Sigmoid colon (tissue), 7 donors: Measurements from ENCODE around the gene OGG1. TPM values are rescaled to one million over a fixed set of nuclear protein-coding genes. Genes with fewer than 3 reads are reported as not detected.

Experiments
- DNase-seq: peaks from one replicate; pipeline ENCODE4 v3.0.0-alpha.2; 2019
- H3K27ac ChIP-seq, 4 donors: fragments of 200-600 bp; sonication (generic); one replicate each; pipeline ENCODE4 v1.5.1; 2016 to 2019; ENCODE audit warnings: mild to moderate bottlenecking in 1 of 4
- H3K27me3 ChIP-seq, 3 donors: fragments of 200-600 bp; sonication (generic); one replicate each; pipeline ENCODE4 v1.5.1; 2019; ENCODE audit warnings: mild to moderate bottlenecking in 1 of 3
- H3K36me3 ChIP-seq, 4 donors: fragments of 200-600 bp; sonication (generic); one replicate each; pipeline ENCODE4 v1.5.1; 2016 to 2019
- H3K4me1 ChIP-seq, 4 donors: fragments of 200-600 bp; sonication (generic); one replicate each; pipeline ENCODE4 v1.5.1; 2017 to 2019
- H3K4me3 ChIP-seq, 4 donors: fragments of 200-600 bp; sonication (generic); one replicate each; pipeline ENCODE4 v1.5.1; 2017 to 2019; ENCODE audit warnings: mild to moderate bottlenecking in 2 of 4, moderate library complexity in 1 of 4
- H3K9me3 ChIP-seq, 4 donors: fragments of 200-600 bp in 3 of 4; sonication (generic) in 3 of 4; one replicate each; pipeline versions ENCODE4 v1.5.1 to v1.6.1; 2013 to 2019
- CTCF ChIP-seq, 4 experiments: fragments of 450-650 bp in 3 of 4; fragments of 200-600 bp in 1 of 4; IDR thresholded peaks; one replicate each; pipeline ENCODE4 v1.5.1; 2016 to 2019; ENCODE audit warnings: antibody characterized with exemption in 4 of 4, mild to moderate bottlenecking in 3 of 4, moderate library complexity in 2 of 4
- EP300 ChIP-seq, 4 donors: sonication (generic); formaldehyde crosslinking; IDR thresholded peaks; one replicate each; pipeline ENCODE4 v1.6.1; 2017; ENCODE audit warnings: antibody characterized with exemption in 4 of 4
- POLR2A ChIP-seq, 2 donors: fragments of 450-650 bp; IDR thresholded peaks; one replicate each; pipeline ENCODE4 v1.6.1; 2016; ENCODE audit warnings: antibody characterized with exemption in 2 of 2, mild to moderate bottlenecking in 2 of 2, moderate library complexity in 2 of 2
- POLR2AphosphoS5 ChIP-seq, 4 donors: sonication (generic); formaldehyde crosslinking; IDR thresholded peaks; one replicate each; pipeline ENCODE4 v1.6.1; 2017; ENCODE audit warnings: antibody characterized with exemption in 4 of 4
- WGBS, 2 donors: extraction: QIAGEN DNeasy Blood & Tissue Kit; methylation state at CpG; one replicate each; pipeline ENCODE4 v1.1.7; 2013; 5-methylcytosine and 5-hydroxymethylcytosine counted together
- intact Hi-C: fragments of 100-400 bp; cut with DNase I; formaldehyde crosslinking; loops from one replicate; pipeline ENCODE4 v1.15.1; 2023
- polyA plus RNA-seq, 3 donors: library from polyadenylated mRNA; stranded (reverse); fragments of 200-250 nt; gene quantifications; one replicate each; pipeline ENCODE4 v1.2.3, GENCODE V29; 2013
- total RNA-seq, 4 donors: library from RNA; depleted of rRNA; stranded (reverse); fragments of >200 nt; gene quantifications; one replicate each; pipeline ENCODE4 v1.1.0, GENCODE V29; 2016
- donor health status: healthy with polysubstance abuse.
- donor health status: Bipolar disorder and iron deficiency.
- donor health status: healthy.

OGG1 gene
- total and polyA plus RNA-seq, 7 donors: 15.6 to 34.6 (median 23.6) TPM

GRCh38 chr3:9803494-9803893 lies 53.7 kb downstream of the OGG1 start:
- intact Hi-C loops: no loop called here
- Histone ChIP-seq H3K36me3 (peaks cover 62 to 83% (median 78%) of the 10 kb centered on the region in 4 donors), H3K4me1 (no peaks in the 10 kb centered on the region), H3K27me3 (no peaks in the 10 kb centered on the region), H3K4me3 (no peak overlapping the region), H3K27ac (peak overlapping the region in 1 of 4 donors; percentile 28), H3K9me3 (no peaks in the 10 kb centered on the region)
- TF ChIP-seq POLR2AphosphoS5 (IDR thresholded peaks at IDR 0.05): no peak
- TF ChIP-seq POLR2A (IDR thresholded peaks at IDR 0.05): no peak
- TF ChIP-seq CTCF (IDR thresholded peaks at IDR 0.05): no peak
- no peak for TF ChIP-seq EP300 (IDR thresholded peaks at IDR 0.05)
- WGBS, 2 donors: 80 to 96% methylated on average over 1 of the region's 1 CpG
- no peak for DNase-seq

GRCh38 chr3:9804996-9805395 lies 55.2 kb downstream of the OGG1 start:
- Histone ChIP-seq H3K27ac (no peak overlapping the region), H3K27me3 (no peaks in the 10 kb centered on the region), H3K9me3 (no peaks in the 10 kb centered on the region), H3K4me3 (no peak overlapping the region), H3K4me1 (peaks cover 0 to 9% (median 3%) of the 10 kb centered on the region in 4 donors), H3K36me3 (peaks cover 55 to 68% (median 63%) of the 10 kb centered on the region in 4 donors)
- TF ChIP-seq CTCF (IDR thresholded peaks at IDR 0.05) (no peak), EP300 (IDR thresholded peaks at IDR 0.05) (no peak), POLR2AphosphoS5 (IDR thresholded peaks at IDR 0.05) (no peak), POLR2A (IDR thresholded peaks at IDR 0.05) (no peak)
- WGBS, 2 donors: 79 to 89% methylated on average over 5 of the region's 5 CpGs
- intact Hi-C loops: loop anchor here (5.0 kb wide), 1 partner anchor 88 kb away; no protein-coding TSS in a partner anchor
- DNase-seq: no peak

- DNase-seq: no peak
- 92 to 94% methylated on average over 12 of the region's 12 CpGs for WGBS, 2 donors
- TF ChIP-seq POLR2AphosphoS5 (IDR thresholded peaks at IDR 0.05) (no peak), CTCF (IDR thresholded peaks at IDR 0.05) (no peak), POLR2A (IDR thresholded peaks at IDR 0.05) (no peak), EP300 (IDR thresholded peaks at IDR 0.05) (no peak)
- H3K36me3 ChIP-seq: peaks cover 46 to 56% (median 53%) of the 10 kb centered on the region in 4 donors
- H3K27ac ChIP-seq: no peak overlapping the region
- H3K27me3 ChIP-seq: no peaks in the 10 kb centered on the region
- H3K4me1 ChIP-seq: peaks cover 0 to 16% (median 10%) of the 10 kb centered on the region in 4 donors
- no peak overlapping the region for H3K4me3 ChIP-seq
- intact Hi-C loops: loop anchor here (5.0 kb wide), 1 partner anchor 89 kb away; no protein-coding TSS in a partner anchor
- no peaks in the 10 kb centered on the region for H3K9me3 ChIP-seq
These were observed 56.4 kb downstream of the OGG1 start for GRCh38 chr3:9806137-9806536.

Other genes starting within 250 kb of the OGG1 start
- gene LHFPL4, start 196.1 kb upstream of the OGG1 start, total RNA-seq: 1 to 10 TPM in 2 of 4 donors, under 1 TPM in 1, not detected in 1; 0.36 to 5.1 (median 1.1) TPM
- under 1 TPM in 1 of 3 donors, not detected in 2; 0.26 TPM for gene LHFPL4, start 196.1 kb upstream of the OGG1 start, polyA plus RNA-seq
- gene MTMR14, start 100.4 kb upstream of the OGG1 start, total RNA-seq: 10 to 100 TPM; 13.0 to 23.9 (median 18.5) TPM
- 10 to 100 TPM; 29.8 to 34.8 (median 32.1) TPM for gene MTMR14, start 100.4 kb upstream of the OGG1 start, polyA plus RNA-seq
- under 1 TPM in 1 of 4 donors, not detected in 3; 0.14 TPM for gene CPNE9, start 46.1 kb upstream of the OGG1 start, total RNA-seq
- under 1 TPM in 1 of 3 donors, not detected in 2; 0.22 TPM for gene CPNE9, start 46.1 kb upstream of the OGG1 start, polyA plus RNA-seq
- 10 to 100 TPM; 12.6 to 18.6 (median 13.9) TPM for gene BRPF1, start 18.2 kb upstream of the OGG1 start, total RNA-seq
- 10 to 100 TPM in 1 of 3 donors, 1 to 10 TPM in 2; 3.5 to 12.0 (median 4.2) TPM for gene BRPF1, start 18.2 kb upstream of the OGG1 start, polyA plus RNA-seq
- 10 to 100 TPM; 45.7 to 57.8 (median 56.5) TPM for gene CAMK1, start 20.0 kb downstream of the OGG1 start, total RNA-seq
- gene CAMK1, start 20.0 kb downstream of the OGG1 start, polyA plus RNA-seq: 10 to 100 TPM; 14.0 to 21.6 (median 19.7) TPM
- 10 to 100 TPM; 53.2 to 72.9 (median 67.6) TPM for gene TADA3, start 42.5 kb downstream of the OGG1 start, total RNA-seq
- 10 to 100 TPM; 52.2 to 87.1 (median 78.4) TPM for gene TADA3, start 42.5 kb downstream of the OGG1 start, polyA plus RNA-seq
- 100 to 1,000 TPM in 3 of 4 donors, 10 to 100 TPM in 1; 75.6 to 150 (median 128) TPM for gene ARPC4, start 43.1 kb downstream of the OGG1 start, total RNA-seq
- 100 to 1,000 TPM; 190 to 240 (median 211) TPM for gene ARPC4, start 43.1 kb downstream of the OGG1 start, polyA plus RNA-seq
- gene TTLL3, start 60.3 kb downstream of the OGG1 start, total RNA-seq: 100 to 1,000 TPM in 1 of 4 donors, 10 to 100 TPM in 3; 32.9 to 117 (median 45.1) TPM
- 10 to 100 TPM in 1 of 3 donors, 1 to 10 TPM in 2; 4.4 to 46.4 (median 9.0) TPM for gene TTLL3, start 60.3 kb downstream of the OGG1 start, polyA plus RNA-seq
- gene RPUSD3, start 94.1 kb downstream of the OGG1 start, total RNA-seq: 10 to 100 TPM; 42.6 to 54.7 (median 47.6) TPM
- gene RPUSD3, start 94.1 kb downstream of the OGG1 start, polyA plus RNA-seq: 10 to 100 TPM; 22.0 to 37.1 (median 23.4) TPM
- 10 to 100 TPM in 2 of 4 donors, 1 to 10 TPM in 2; 1.6 to 36.7 (median 8.1) TPM for gene CIDEC, start 130.3 kb downstream of the OGG1 start, total RNA-seq
- 100 to 1,000 TPM in 1 of 3 donors, 10 to 100 TPM in 2; 30.6 to 120 (median 71.3) TPM for gene CIDEC, start 130.3 kb downstream of the OGG1 start, polyA plus RNA-seq
- gene JAGN1, start 140.7 kb downstream of the OGG1 start, total RNA-seq: 10 to 100 TPM; 33.7 to 55.1 (median 45.9) TPM
- 10 to 100 TPM; 24.7 to 44.4 (median 33.0) TPM for gene JAGN1, start 140.7 kb downstream of the OGG1 start, polyA plus RNA-seq
- 1 to 10 TPM in 2 of 4 donors, under 1 TPM in 2; 0.68 to 2.5 (median 1.3) TPM for gene IL17RE, start 152.9 kb downstream of the OGG1 start, total RNA-seq
- 10 to 100 TPM; 11.4 to 46.3 (median 12.7) TPM for gene IL17RE, start 152.9 kb downstream of the OGG1 start, polyA plus RNA-seq
- gene IL17RC, start 167.1 kb downstream of the OGG1 start, total RNA-seq: 10 to 100 TPM; 57.8 to 88.9 (median 66.3) TPM
- 10 to 100 TPM in 2 of 3 donors, 1 to 10 TPM in 1; 9.9 to 36.5 (median 13.8) TPM for gene IL17RC, start 167.1 kb downstream of the OGG1 start, polyA plus RNA-seq
- gene CRELD1, start 183.9 kb downstream of the OGG1 start, total RNA-seq: 10 to 100 TPM; 31.4 to 67.8 (median 54.7) TPM
- 10 to 100 TPM in 1 of 3 donors, 1 to 10 TPM in 2; 4.8 to 33.7 (median 6.7) TPM for gene CRELD1, start 183.9 kb downstream of the OGG1 start, polyA plus RNA-seq
- gene PRRT3, start 202.5 kb downstream of the OGG1 start, total RNA-seq: 1 to 10 TPM; 1.5 to 2.6 (median 2.2) TPM
- under 1 TPM; 0.46 to 0.90 (median 0.60) TPM for gene PRRT3, start 202.5 kb downstream of the OGG1 start, polyA plus RNA-seq
- gene EMC3, start 236.9 kb downstream of the OGG1 start, total RNA-seq: 10 to 100 TPM; 37.1 to 95.7 (median 45.2) TPM
- 10 to 100 TPM; 20.6 to 76.4 (median 24.6) TPM for gene EMC3, start 236.9 kb downstream of the OGG1 start, polyA plus RNA-seq